Endometrial microvascular endothelial cells (primary cell): ENCODE results near the gene RIMKLA. TPM values are rescaled to one million over a fixed set of nuclear protein-coding genes. Genes with fewer than 3 reads are reported as not detected.

ENCODE experiments used
- in situ Hi-C: cut with HindIII; loops from 2 replicates; pipeline ENCODE4 v1.10.0; 2017; ENCODE audit warnings: low sequenced_read_pairs, low pct_unique_long_range_greater_than_20kb; ENCODE audit errors: inconsistent ontology term
- total RNA-seq: library from RNA; depleted of rRNA; stranded (reverse); fragments of >200 nt; gene quantifications from one replicate; pipeline ENCODE4 v1.2.3, GENCODE V29; 2015; ENCODE audit errors: inconsistent ontology term

The RIMKLA gene
- total RNA-seq, 1 donor from 2014 or later, result not detected

DNA sequence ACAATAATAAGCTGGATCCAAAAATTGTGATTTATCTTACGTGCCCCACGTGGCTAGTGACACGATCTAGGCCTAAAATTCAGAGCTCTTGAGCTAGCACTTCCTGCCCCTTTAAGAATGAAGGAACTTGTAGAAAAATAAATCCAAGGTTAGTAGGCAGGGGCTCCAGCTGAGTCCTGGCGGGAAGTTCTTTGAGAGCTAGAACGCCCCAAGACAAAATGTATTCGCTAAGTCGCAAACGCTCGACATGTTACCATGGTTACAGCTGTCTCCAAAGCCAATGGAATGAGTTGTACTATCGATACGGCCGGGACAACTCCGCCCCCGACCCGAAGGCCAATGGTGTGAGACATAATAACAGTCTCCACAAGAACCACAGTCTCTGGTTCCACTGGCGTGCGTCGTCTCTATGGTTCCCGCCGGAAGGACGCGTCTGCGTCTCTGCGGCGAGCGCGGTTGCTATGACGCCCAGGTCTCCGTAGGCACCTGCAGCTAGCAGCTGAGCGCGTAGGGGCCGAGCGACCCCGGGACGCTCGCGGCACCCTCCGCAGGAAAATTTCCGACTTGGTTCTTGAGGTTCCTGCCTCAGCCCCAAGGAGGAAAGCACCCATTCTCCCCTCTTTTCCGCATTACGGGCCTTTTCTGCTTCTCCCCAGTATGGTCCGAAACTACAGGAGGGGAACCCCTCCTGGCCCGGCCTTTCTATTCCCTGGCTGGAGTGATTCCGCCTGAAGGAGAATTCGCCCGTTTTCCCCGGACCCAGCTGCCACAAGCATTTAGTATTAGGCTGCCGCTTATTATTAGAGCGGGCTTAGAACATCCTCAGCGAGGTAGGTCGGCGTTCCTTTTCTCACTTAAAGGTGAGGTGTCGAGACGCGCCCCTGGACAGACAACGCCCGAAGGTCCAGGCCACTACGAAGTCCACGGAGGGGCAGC lies 82.5 kb downstream of the RIMKLA start, which contains the start of gene CCDC30:
TSS of gene CCDC30 (plus strand) at position 459 of the 936 bp plus-strand sequence. CDS start 17,266 bp downstream, outside the sequence.
- in situ Hi-C loops, result no loop called here

DNA sequence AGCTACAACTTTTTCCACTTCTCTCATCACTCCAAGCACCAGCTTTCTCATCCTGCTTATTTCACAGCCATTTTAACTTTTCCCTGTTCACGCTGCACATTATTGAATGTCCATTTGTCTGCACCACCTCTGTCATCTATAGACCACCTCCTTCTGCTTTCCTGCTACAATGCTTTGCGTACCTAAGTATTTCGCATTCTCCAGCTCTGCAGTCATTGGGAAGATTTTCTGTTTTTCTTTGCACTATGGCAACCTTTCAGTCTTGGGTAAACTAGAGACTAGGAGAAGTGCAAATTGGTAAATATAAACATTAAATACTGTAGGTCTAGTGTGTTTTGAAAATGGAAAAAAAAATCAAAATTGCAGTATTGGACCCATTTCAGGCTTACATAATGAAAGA lies 83.3 kb downstream of the RIMKLA start:
- in situ Hi-C loops, result no loop called here

DNA sequence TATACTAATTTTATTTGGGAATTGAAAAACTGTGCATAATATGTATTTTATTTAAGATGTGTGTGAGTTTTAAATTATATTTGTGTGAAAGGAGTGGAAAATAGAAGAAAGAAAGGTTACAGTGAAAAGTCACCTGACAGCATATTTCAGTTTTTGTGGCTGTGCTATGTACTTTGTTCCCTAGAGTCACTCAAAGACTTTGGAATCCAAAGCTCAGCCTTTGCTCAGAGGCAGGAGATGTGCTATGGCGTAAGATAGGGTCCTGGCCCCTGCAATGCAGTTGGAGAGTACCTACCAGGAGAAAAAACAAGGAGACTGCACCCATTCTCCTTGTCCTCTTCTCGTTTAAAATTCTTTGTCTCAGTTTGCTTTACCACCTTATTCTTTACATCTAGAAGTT lies 85.4 kb downstream of the RIMKLA start:
- in situ Hi-C loops, result no loop called here

DNA sequence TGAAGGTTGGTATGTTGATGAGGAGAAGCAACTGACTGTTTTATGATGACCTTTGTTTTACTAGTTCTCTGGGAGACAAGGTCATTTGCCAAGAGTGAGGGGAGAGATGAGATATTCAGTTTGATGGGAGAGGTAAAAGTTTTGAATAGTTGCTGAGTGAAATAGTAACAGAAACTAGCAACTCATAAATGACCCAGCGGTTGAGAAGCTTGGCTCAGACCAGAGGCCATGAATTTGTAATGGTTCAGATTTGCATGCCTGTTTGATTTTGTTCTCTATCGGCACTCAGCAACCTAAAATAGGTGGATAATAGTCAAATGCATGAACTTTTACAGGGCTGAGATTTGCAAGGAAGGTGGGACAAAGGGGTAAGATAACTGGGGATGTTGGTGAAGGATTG lies 89.1 kb downstream of the RIMKLA start:
- in situ Hi-C loops, result no loop called here

Other genes with a start within 250 kb of the RIMKLA start
- gene GUCA2B, start 227.4 kb upstream of the RIMKLA start, total RNA-seq, result not detected
- not detected for gene GUCA2A, start 216.0 kb upstream of the RIMKLA start, total RNA-seq
- 16.3 TPM for gene FOXJ3, start 45.6 kb upstream of the RIMKLA start, total RNA-seq
- gene ZMYND12, start 75.2 kb downstream of the RIMKLA start, total RNA-seq, result not detected
- 49.3 TPM for gene PPCS, start 75.8 kb downstream of the RIMKLA start, total RNA-seq
- not detected for gene CCDC30, start 82.5 kb downstream of the RIMKLA start, total RNA-seq